GM19025 (cell line): ENCODE data around the gene NDUFB4.
"Not testable (repeated sequence)": the region's sequence is repeated elsewhere in the genome, so short reads cannot be mapped to it uniquely, and the experiment has no call there.

Experiments
- ATAC-seq: cut with Tn5 transposase; IDR thresholded peaks from one replicate; pipeline ENCODE4 v1.9.1; 2021; ENCODE audit warnings: mild to moderate bottlenecking, low read depth, moderate library complexity; ENCODE audit not compliant: unreplicated experiment

The NDUFB4 gene

GRCh38 chr3:120636795-120637401 lies 40.8 kb downstream of the NDUFB4 start:
- ATAC-seq: no peak

- ATAC-seq: no peak
These were observed 41.9 kb downstream of the NDUFB4 start for GRCh38 chr3:120637851-120638559.

GRCh38 chr3:120638820-120639219 lies 42.7 kb downstream of the NDUFB4 start:
- not testable (repeated sequence) for ATAC-seq

- no peak for ATAC-seq
These were observed 44.1 kb downstream of the NDUFB4 start for GRCh38 chr3:120640231-120640630.

- no peak for ATAC-seq
These were observed 45.6 kb downstream of the NDUFB4 start for GRCh38 chr3:120641696-120642246.

GRCh38 chr3:120642368-120642948 lies 46.3 kb downstream of the NDUFB4 start:
- no peak for ATAC-seq

- ATAC-seq: no peak
These were observed 49.1 kb downstream of the NDUFB4 start for GRCh38 chr3:120645083-120645845.

GRCh38 chr3:120646771-120647432 lies 50.8 kb downstream of the NDUFB4 start:
- no peak for ATAC-seq

- ATAC-seq: no peak
These were observed 52.2 kb downstream of the NDUFB4 start for GRCh38 chr3:120648290-120648689.

- ATAC-seq: no peak
These were observed 53.7 kb downstream of the NDUFB4 start for GRCh38 chr3:120649830-120650233.

GRCh38 chr3:120650311-120650710 lies 54.2 kb downstream of the NDUFB4 start:
- no peak for ATAC-seq
